TTC549 (cell line): Measurements from ENCODE around the gene NANOG.
"Not testable (repeated sequence)": the region's sequence is repeated elsewhere in the genome, so short reads cannot be mapped to it uniquely, and the experiment has no call there.

Experiments
- FAIRE-seq: peaks from 2 replicates; lab custom pipeline; 2012; peaks lifted over from hg19 to GRCh38; lab: Jason Lieb, UNC

Gene NANOG

DNA sequence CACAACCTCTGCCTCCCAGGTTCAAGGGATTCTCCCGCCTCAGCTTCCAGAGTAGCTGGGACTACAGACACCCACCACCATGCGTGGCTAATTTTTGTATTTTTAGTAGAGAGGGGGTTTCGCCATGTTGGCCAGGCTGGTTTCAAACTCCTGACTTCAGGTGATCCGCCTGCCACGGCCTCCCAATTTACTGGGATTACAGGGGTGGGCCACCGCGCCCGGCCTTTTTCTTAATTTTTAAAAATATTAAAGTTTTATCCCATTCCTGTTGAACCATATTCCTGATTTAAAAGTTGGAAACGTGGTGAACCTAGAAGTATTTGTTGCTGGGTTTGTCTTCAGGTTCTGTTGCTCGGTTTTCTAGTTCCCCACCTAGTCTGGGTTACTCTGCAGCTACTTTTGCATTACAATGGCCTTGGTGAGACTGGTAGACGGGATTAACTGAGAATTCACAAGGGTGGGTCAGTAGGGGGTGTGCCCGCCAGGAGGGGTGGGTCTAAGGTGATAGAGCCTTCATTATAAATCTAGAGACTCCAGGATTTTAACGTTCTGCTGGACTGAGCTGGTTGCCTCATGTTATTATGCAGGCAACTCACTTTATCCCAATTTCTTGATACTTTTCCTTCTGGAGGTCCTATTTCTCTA, at the start of gene NANOG:
TSS of gene NANOG (plus strand) at position 519 of the 645 bp plus-strand sequence. CDS start 213 bp downstream, outside the sequence.
- FAIRE-seq: not testable (repeated sequence)

DNA sequence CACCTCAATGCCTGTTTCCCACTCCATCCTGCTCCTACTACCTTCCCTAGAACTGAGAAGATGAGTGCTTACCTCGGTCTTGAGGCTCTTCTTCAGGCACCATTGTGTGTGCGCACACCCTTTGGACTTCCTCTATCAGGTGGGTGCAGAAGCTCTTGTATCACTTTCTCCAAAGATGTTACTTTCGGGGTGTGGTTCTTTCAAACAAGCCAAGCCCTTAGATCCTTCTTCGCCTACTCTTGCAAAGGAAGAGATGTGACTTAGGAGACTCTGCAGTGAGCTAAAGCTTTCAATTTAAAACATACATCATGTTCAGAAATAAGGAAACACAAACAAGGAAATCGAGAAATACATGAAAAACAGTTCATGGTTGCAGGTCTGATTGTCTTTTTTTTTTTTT, 42.0 kb upstream of the NANOG start, which contains the start of gene CLEC4C:
TSS of gene CLEC4C (minus strand) at position 130 of the 400 bp plus-strand sequence. CDS start at position 103, 27 bp downstream.
- FAIRE-seq: no peak

DNA sequence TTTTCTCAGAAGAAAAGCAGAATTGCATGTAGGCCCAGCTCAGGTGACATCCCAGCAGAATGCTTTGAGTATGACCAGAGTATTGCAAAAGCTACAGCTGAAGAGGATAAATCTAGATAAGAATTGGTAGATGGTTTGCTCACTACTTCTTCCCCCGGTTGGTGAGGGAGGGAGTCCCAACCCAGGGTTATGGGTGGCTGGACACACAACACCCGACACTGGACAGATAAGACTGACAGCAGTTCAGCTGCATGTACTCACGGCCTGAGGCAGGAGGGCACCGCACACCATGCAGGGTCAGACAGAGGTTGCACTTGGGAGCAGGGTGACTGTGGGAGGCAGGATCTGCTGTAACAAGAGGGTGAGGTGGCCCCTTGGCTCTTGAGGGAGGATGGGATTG, 40.4 kb upstream of the NANOG start:
- FAIRE-seq: no peak

DNA sequence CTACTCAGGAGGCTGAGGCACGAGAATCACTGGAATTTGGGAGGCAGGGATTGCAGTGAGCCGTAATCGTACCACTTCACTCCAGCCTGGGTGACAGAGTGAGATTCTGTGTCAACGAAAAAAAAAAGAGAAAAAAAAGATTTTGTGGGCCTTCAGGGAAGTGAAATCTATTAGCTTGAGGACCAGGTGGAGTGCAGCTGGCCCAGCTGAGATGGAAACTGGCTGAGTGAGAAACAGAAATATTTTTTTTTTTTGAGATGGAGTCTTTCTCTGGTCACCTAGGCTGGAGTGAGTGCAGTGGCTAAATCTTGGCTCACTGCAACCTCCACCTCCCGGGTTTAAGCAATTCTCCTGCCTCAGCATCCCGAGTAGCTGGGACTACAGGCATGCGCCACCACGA, 39.8 kb upstream of the NANOG start:
- no peak for FAIRE-seq

DNA sequence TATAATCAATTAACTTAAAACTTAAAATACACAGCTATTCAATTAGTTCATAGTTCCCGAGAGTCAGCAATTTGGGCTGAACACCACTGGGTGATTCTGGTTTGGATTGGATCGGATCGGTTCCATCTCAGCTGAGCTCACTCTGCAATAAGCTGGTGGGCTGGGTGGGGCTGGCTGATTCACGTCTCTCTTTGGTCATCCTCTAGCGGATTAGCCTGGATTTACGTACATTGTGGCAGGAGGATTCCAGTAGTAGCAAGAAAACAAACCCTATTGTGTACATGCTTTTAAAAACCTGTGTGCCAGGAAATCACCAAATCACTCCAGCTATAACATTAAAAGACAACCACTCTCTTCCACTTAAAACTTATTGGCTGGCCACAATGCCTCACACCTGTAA, 38.9 kb upstream of the NANOG start:
- no peak for FAIRE-seq

DNA sequence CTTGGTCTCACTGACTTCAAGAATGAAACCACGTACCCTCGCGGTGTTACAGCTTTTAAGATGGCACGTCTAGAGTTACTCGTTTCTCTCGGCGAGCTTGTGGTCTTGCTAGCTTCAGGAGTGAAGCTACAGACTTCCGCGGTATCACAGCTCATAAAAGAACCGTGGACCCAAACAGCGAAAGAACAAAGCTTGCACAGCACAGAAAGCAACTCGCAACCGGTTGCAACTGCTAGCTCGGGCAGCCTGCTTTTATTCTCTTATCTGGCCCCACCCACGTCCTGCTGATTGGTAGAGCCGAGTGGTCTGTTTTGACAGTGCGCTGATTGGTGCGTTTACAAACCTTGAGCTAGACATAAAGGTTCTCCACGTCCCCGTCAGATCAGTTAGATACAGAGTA, 37.8 kb upstream of the NANOG start:
- FAIRE-seq: no peak

DNA sequence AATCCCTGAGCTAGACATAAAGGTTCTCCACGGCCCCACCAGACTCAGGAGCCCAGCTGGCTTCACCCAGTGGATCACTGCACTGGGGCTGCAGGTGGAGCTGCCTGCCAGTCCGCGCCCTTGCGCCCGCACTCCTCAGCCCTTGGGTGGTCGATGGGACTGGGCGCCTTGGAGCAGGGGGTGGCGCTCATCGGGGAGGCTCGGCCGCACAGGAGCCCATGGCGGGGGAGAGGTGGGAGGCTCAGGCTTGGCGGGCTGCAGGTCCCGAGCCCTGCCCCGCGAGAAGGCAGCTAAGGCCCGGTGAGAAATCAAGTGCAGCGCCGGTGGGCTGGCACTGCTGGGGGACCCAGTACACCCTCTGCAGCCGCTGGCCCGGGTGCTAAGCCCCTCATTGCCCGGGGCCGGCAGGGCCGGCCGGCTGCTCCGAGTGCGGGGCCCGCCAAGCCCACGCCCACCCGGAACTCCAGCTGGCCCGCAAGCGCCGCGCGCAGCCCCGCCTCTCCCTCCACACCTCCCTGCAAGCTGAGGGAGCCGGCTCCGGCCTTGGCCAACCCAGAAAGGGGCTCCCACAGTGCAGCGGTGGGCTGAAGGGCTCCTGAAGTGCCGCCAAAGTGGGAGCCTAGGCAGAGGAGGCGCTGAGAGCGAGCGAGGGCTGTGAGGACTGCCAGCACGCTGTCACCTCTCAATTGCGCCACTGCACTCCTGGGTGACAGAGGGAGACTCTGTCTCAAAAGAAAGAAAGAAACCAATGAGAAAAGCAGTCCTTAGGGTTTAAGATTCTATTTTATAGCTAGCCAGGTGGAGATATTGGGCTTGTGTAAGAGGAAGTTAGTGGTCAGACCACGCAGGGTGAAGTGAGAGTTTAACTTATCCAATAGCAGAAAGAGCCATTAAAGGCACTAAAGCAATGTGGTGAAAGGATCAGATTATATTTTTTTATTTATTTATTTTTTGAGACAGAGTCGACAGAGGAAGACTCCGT, 37.0 kb upstream of the NANOG start:
- FAIRE-seq: not testable (repeated sequence)

DNA sequence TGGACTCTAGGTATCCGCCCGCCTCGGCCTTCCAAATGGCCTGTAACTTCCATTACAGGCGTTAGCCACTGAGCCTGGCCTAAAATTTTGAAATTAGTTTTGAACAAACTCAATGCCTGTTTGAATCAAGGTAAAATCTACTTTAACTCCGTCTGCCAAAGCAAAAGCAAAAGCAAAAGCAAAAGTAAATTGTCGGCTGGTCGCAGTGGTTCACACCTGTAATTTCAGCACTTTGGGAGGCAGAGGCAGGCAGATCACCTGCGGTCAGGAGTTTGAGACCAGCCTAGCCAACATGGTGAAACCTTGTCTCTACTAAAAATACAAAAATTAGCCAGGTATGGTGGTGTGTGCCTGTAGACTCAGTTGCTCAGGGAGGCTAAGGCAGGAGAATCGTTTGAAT, 33.5 kb upstream of the NANOG start:
- FAIRE-seq: not testable (repeated sequence)

DNA sequence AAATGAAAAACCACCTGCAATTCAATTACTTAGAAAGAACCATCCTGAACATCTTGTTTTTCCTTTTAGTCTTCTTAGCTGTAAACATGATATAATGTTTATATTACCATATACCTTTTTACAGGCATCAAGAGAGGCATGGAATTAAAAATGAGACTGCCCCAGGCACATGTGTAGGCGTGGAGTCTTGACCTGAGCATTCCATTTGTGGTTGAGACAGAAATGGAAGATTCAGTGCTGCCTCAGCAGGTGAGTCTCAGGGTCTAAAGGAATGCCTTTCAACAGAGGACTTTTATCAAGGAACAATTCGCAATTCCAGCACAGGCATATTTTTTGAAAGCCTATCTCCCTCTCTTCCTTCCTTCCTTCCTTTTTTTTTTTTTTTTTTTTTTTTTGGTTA, 32.2 kb upstream of the NANOG start:
- no peak for FAIRE-seq

DNA sequence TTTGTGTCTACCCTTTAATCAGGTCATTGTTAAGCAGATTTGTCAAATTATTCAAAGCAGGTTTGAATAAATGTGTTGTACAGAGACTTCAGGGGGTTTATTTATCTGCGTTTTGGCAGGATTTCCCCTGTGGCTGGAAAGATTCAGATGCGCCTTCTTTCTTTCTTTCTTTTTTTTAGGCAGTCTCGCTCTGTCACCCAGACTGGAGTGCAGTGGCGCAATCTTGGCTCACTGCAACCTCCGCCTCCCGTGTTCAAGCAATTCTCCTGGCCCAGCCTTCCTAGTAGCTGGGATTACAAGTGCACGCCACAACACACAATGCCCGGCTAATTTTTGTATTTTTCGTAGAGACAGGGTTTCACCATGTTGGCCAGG, 30.4 kb upstream of the NANOG start:
- no peak for FAIRE-seq

DNA sequence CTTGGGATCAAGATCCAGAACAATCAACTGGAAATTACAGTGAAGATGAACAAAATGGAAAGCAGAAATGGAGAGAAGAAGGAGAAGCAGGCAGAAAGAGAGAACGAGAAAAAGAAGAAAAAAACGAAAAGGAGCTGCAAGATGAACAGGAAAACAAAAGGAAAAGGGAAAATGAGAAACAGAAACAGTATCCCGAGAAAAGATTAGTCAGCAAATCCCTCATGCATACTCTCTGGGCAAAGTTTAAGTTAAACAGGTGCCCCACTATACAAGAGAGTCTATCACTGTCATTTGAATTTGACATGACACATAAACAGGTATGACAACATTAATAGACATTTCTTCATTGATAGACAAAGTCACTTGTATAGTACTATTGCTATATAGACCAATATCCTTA, 19.2 kb upstream of the NANOG start:
- no peak for FAIRE-seq

DNA sequence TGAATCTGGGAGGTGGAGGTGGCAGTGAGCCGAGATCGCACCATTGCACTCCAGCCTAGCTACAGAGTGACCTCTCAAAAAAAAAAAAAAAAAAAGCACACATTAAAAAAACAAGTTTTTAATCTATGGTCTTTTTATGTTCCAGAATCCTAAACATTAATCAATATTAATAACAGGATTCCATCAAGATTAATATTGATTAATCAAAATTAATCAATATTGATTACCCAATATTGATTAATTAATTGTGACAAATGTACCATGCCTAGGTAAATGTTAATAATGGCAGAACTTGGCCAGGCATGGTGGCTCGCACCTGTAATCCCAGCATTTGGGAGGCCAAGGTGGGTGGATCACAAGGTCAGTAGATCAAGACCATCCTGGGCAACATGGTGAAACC, 7.9 kb upstream of the NANOG start:
- FAIRE-seq: no peak

DNA sequence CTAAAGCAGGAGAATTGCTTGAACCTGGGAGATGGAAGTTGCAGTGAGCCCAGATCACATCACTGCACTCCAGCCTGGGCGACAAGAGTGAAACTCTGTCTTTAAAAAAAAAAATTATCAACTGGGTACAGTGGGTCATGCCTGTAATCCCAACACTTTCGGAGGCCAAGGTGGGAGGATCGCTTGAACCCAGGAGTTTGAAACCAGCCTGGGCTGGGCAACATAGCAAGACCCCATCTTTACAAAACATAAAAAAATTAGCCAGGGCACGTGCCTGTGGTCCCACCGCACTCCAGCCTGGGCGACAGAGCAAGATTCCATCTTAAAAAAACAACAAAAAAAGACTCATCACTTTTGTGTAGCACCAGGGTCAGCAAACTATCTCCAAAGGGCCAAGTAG, 7.1 kb upstream of the NANOG start:
- no peak for FAIRE-seq

DNA sequence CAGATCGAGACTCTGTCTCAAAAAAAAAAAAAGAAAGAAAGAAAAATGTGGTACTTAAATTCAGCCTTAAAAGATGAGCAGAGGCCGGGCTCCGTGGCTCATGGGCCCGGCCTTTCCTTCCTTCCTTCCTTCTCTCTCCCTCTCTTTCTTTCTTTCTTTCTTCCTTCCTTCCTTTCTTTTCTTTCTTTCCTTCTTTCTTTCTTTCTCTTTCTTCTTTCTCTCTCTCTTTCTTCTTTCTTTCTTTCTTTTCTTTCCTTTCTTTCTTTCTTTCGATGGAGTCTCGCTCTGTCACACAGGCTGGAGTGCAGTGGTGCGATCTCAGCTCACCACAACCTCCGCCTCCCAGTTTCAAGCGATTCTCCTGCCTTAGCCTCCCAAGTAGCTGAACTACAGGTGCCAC, 5.8 kb upstream of the NANOG start:
- not testable (repeated sequence) for FAIRE-seq

DNA sequence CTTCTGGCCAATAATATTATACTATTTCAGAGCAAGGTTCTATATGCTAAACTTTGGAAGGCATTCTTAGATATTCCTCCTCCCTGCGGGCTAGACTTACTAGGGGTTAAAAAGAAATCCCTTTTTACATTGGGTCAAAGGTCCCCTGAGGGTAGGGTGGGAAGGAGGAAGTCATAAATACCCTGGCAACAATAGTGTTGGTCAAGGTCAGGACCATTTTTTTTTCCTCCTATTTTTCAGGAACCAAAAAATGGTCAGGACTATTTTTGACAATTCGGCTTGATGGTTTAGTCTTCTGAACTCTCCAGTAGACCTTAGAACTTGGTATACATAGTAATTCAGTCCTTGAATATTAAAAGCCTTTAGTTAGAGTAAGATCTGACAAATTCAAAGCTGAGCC, 4.5 kb upstream of the NANOG start:
- no peak for FAIRE-seq

DNA sequence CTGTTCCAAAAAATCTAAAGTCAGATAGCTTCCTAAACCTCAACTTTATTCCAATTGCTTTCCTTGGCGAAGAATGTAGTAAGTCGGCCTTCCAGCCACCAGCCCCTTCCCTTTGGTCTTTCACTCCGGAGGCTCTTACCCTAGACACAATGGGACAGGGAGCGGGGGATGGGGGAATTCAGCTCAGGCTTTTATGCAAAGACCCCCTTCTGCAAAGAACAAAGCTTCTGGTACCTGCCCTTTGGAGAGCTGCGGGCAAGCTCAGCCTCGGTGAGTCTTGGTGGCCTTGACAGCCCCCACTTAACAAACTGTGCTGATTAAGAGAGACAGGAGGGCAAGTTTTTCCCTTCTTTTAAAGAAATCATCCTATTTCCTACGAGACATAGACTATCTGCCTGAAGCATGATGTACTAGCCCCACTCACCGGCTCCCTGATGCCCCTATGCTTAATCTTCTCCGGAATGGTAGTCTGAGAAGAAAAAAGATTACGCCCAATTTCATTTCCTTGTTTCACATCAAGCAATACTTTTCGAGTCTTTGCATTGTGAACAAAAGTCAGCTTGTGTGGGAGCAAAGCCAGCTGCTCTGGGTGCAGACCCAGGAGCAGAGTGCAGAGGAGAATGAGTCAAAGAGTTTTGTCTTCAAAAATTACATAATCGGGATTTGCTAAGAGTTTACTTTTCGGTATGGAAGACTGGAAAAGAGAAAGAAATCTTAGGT, 1.5 kb upstream of the NANOG start:
- FAIRE-seq: no peak

DNA sequence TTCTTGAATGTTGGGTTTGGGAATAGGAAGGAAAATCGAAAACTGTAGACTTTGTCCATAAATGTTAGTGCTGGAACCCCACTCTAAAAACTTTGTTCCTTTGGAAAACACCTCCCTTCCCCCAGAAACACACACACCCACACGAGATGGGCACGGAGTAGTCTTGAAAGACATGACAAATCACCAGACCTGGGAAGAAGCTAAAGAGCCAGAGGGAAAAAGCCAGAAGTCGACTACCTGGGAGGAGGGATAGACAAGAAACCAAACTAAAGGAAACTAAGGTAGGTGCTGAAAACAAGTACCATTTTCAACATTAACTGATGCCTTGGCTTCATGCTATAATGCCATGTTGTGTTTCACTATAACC, 925 bp upstream of the NANOG start:
- FAIRE-seq: no peak

DNA sequence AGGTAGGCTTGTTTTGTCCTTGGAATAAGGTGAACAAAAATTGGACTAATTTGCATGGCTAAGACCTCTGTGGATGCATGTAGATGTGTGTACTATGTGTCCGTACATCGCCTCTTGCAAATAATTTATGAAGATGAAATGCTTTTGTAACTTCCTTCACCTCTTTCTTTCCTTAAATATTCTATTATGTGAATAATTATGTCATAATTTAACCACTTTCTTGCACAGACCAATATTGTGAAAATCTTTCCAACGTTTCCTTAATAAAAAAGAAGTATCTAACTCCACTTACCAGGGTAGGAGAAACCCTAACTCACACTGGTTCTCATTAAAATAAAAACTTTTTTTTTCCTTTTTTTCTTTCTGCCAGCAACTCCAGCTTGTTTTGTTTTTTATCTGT, 4.0 kb downstream of the NANOG start:
- no peak for FAIRE-seq

DNA sequence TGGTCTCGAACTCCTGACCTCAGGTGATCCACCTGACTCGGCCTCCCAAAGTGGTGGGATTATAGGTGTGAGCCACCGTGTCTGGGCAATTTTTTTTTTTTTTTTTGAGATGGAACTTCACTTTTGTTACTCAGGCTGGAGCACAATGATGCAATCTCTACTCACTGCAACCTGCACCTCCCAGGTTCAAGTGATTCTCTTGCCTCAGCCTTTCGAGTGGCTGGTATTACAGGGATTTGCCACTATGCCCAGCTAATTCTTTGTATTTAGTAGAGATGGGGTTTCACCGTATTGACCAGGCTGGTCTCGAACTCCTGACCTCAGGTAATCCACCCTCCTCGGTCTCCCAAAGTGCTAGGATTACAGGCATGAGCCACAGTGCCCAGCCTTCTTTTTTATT, 8.1 kb downstream of the NANOG start:
- not testable (repeated sequence) for FAIRE-seq

DNA sequence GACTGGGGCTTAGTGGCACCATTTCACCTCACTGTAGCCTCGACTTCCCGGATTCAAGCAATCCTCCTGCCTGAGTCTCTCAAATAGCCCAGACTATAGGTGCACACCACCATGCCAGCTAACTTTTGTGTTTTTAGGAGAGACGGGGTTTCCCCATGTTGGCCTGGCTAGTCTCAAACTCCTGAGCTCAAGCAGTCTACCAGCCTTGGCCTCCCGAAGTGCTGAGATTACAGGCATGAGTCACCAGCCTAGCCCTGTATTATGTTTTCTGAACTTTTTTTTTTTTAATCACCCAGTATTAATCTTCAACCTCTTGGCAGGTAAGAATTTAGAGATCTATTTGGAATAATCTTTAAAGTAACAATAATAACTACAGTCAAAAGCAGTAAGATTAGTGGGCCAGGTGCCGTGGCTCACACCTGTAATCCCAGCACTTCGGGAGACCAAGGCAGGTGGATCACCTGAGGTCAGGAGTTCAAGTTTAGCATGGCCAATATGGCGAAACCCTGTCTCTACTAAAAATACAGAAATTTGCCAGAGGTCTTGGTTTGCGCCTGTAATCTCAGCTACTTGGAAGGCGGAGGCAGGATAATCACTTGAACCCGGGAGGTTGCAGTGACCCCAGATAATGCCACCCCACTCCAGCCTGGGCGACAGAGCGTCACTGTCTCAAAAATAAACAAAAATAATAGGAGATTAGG, 8.6 kb downstream of the NANOG start:
- FAIRE-seq: no peak

DNA sequence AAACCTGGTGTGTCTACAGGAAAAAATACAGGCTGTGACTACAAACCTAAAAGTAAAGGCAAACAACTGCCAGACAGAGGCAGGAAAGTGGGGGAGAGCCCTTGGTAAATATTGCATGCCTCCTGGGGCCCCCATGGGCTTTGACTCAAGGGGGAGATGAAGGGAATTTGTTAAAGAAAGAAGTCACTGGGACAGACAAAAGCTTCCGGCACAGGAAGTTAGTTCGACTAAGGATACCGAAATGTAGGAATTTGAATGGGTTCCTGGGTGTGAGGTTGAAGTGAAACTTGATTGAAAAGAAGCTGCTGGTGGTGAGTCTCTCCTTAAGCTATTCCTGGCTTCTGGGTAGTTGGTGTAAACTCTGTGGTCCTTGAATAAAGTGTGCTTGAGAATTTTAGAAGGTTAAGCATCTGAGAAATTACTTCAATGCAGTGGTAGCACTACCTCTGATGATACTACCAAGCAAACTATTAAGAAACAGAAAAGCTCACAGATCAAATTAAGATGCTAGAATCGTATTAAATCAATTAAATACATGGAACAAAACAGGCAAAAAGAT, 9.6 kb downstream of the NANOG start:
- FAIRE-seq: not testable (repeated sequence)

DNA sequence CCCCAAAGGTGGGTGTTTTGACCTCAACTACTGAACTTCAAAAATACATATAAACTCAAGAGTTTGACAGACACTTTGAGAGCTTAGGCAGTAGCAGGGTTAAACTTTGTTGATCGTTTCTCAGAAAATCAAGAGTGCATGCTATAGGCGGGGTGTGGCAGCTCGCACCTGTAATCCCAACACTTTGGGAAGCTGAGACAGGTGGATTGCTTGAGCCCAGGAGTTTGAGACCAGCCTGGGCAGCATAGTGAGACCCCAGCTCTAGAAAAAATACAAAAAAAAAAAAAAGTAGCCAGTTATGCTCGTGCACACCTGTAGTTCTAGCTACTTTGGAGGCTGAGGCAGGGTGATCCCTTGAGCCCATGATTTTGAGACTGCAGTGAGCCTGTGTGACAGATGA, 12.3 kb downstream of the NANOG start:
- FAIRE-seq: no peak
